ENCODE measurements around the gene SDHAF4.
"Not testable (repeated sequence)": the region's sequence is repeated elsewhere in the genome, so short reads cannot be mapped to it uniquely, and the experiment has no call there.

SDHAF4 gene

DNA sequence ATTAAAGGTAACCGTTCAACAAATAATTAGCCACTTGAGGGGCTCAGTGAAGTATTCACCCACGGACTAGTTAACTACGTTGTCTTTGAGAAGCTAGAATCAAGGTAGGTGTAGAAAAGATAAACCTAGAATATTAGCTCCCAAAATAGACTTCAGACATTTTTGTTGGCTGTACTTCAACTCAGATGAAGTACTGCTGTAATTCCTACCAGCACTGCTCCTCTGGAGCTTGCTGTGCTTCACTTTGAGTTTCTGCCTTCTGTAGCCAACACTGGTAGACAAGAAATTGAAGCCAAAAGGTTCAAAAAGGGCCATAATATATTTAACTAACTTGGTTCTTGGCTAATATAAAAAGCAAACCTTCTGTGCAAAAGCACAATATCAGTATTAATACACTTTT is 18.8 kb upstream of the SDHAF4 start:
- H3K27ac ChIP-seq (replicated peaks): no peak overlapping the region
- no peaks in the 10 kb centered on the region for H3K27me3 ChIP-seq (ENCODE audit: insufficient read depth, poor library complexity, severe bottlenecking)
- H3K4me3 ChIP-seq (replicated peaks; ENCODE audit: insufficient read depth, low read length): no peak overlapping the region
- no peak for DNase-seq (ENCODE audit: low read depth in 1 of 2, low spot score in 1 of 2)
- TF ChIP-seq SPI1 (IDR thresholded peaks at IDR 0.05; ENCODE audit: borderline replicate concordance, low read depth) (no peak), POLR2AphosphoS5 (IDR thresholded peaks at IDR 0.05; ENCODE audit: low read depth) (no peak), GABPA (IDR thresholded peaks at IDR 0.05; ENCODE audit: low read depth) (no peak)
- TF ChIP-seq, protein P1, sequence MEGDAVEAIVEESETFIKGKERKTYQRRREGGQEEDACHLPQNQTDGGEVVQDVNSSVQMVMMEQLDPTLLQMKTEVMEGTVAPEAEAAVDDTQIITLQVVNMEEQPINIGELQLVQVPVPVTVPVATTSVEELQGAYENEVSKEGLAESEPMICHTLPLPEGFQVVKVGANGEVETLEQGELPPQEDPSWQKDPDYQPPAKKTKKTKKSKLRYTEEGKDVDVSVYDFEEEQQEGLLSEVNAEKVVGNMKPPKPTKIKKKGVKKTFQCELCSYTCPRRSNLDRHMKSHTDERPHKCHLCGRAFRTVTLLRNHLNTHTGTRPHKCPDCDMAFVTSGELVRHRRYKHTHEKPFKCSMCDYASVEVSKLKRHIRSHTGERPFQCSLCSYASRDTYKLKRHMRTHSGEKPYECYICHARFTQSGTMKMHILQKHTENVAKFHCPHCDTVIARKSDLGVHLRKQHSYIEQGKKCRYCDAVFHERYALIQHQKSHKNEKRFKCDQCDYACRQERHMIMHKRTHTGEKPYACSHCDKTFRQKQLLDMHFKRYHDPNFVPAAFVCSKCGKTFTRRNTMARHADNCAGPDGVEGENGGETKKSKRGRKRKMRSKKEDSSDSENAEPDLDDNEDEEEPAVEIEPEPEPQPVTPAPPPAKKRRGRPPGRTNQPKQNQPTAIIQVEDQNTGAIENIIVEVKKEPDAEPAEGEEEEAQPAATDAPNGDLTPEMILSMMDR (IDR thresholded peaks at IDR 0.05; ENCODE audit: insufficient read depth, low read length): no peak
- TF ChIP-seq, protein P2, sequence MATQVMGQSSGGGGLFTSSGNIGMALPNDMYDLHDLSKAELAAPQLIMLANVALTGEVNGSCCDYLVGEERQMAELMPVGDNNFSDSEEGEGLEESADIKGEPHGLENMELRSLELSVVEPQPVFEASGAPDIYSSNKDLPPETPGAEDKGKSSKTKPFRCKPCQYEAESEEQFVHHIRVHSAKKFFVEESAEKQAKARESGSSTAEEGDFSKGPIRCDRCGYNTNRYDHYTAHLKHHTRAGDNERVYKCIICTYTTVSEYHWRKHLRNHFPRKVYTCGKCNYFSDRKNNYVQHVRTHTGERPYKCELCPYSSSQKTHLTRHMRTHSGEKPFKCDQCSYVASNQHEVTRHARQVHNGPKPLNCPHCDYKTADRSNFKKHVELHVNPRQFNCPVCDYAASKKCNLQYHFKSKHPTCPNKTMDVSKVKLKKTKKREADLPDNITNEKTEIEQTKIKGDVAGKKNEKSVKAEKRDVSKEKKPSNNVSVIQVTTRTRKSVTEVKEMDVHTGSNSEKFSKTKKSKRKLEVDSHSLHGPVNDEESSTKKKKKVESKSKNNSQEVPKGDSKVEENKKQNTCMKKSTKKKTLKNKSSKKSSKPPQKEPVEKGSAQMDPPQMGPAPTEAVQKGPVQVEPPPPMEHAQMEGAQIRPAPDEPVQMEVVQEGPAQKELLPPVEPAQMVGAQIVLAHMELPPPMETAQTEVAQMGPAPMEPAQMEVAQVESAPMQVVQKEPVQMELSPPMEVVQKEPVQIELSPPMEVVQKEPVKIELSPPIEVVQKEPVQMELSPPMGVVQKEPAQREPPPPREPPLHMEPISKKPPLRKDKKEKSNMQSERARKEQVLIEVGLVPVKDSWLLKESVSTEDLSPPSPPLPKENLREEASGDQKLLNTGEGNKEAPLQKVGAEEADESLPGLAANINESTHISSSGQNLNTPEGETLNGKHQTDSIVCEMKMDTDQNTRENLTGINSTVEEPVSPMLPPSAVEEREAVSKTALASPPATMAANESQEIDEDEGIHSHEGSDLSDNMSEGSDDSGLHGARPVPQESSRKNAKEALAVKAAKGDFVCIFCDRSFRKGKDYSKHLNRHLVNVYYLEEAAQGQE (IDR thresholded peaks at IDR 0.05; ENCODE audit: insufficient replicate concordance, low read depth): no peak

DNA sequence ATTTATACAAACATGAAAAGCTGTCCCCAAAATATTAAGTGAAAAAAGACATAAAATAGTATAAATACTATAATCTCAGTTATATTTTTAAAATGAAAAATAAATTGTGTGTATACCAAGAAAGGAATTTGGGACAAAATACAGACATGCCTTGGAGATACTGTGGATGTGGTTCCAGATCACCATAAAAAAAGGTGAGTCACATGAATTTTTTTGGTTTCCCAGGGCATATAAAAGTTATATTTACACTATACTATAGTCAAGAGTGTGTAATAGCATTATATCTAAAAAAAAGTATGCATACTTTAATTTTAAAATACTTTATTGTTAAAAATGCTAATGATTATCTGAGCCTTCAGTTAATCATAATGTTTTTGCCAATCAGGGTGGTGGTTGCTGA is 17.4 kb upstream of the SDHAF4 start:
- Histone ChIP-seq H3K27me3 (ENCODE audit: insufficient read depth, poor library complexity, severe bottlenecking) (no peaks in the 10 kb centered on the region), H3K4me3 (replicated peaks; ENCODE audit: insufficient read depth, low read length) (no peak overlapping the region), H3K27ac (replicated peaks) (no peak overlapping the region)
- no peak for DNase-seq (ENCODE audit: low read depth in 1 of 2, low spot score in 1 of 2)
- TF ChIP-seq, protein P1 (IDR thresholded peaks at IDR 0.05; ENCODE audit: insufficient read depth, low read length): no peak

DNA sequence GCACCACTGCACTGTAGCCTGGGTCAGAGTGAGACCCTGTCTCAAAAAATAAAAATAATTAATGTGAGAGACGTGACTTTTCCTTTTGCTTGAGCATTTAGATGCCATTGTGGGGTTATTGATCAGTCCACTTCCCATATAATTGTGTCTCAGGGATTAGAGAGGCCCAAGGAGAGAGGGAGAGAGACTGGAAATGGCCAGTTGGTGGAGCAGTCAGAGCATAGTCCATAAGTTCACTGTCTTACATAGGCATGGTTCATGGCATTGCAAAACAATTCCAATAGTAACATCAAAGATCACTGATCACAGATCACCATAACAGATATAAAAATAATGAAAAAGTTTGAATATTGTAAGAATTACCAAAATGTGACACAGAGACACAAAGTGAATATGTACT is 15.2 kb upstream of the SDHAF4 start:
- DNase-seq (ENCODE audit: low read depth in 1 of 2, low spot score in 1 of 2): no peak
- H3K27me3 ChIP-seq (ENCODE audit: insufficient read depth, poor library complexity, severe bottlenecking): no peaks in the 10 kb centered on the region
- H3K27ac ChIP-seq (replicated peaks): no peak overlapping the region
- no peak overlapping the region for H3K4me3 ChIP-seq (replicated peaks; ENCODE audit: insufficient read depth, low read length)
- TF ChIP-seq, protein P2 (IDR thresholded peaks at IDR 0.05; ENCODE audit: insufficient replicate concordance, low read depth): no peak
- TF ChIP-seq POLR2AphosphoS5 (IDR thresholded peaks at IDR 0.05; ENCODE audit: low read depth): no peak
- TF ChIP-seq GABPA (IDR thresholded peaks at IDR 0.05; ENCODE audit: low read depth): no peak
- no peak for TF ChIP-seq SPI1 (IDR thresholded peaks at IDR 0.05; ENCODE audit: borderline replicate concordance, low read depth)
- TF ChIP-seq, protein P1 (IDR thresholded peaks at IDR 0.05; ENCODE audit: insufficient read depth, low read length): no peak

DNA sequence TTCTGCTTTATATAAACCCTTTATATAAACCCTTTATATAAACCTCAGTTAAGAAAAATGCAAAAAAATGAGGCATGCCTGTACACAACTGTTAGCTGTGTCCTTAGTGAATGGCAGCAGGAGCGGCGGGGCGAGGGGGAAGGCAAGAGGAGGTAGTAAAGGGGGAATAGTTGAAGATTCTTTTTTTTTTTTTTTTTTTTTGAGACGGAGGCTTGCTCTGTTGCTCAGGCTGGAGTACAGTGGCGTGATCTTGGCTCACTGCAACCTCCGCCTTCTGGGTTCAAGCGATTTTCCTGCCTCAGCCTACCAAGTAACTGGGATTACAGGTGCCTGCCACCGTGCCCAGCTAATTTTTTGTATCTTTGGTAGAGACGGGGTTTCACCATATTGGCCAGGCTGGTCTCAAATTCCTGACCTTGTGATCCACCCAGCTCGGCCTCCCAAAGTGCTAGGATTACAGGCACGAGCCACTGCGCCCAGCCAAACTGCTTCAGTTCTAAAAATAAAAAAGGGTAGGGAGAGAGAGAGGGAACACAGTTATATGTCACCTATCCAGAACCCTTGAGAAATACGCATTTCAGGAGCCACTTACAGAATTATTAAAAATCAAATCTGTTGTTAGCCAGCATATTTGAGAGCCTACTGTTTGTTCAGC is 14.3 kb upstream of the SDHAF4 start:
- H3K27me3 ChIP-seq (ENCODE audit: insufficient read depth, poor library complexity, severe bottlenecking); H3K4me3 ChIP-seq (replicated peaks; ENCODE audit: insufficient read depth, low read length); H3K27ac ChIP-seq (replicated peaks); DNase-seq (ENCODE audit: low read depth in 1 of 2, low spot score in 1 of 2): not testable (repeated sequence)
